PC-3 (cell line): Measurements from ENCODE around the gene NECAB2. TPM values are rescaled to one million over a fixed set of nuclear protein-coding genes. Genes with fewer than 3 reads are reported as not detected.

ENCODE experiments used
- ATAC-seq: fragments of 200-7000 bp; cut with Tn5 transposase; 2 replicates; pipeline ENCODE4 v1.9.1; 2020; ENCODE audit warnings: mild to moderate bottlenecking, moderate library complexity
- BruUV-seq: library from RNA; stranded (reverse); fragments of 400-500 nt; replicated peaks from 2 replicates; lab custom pipeline; 2021; lab: Mats Ljungman, UMichigan
- CTCF ChIA-PET: fragments of 300-600 bp; sonication (Branson Sonifier 250); formaldehyde crosslinking; loops from one replicate; lab custom pipeline; 2022; ENCODE audit warnings: antibody characterized with exemption; lab: Charles Lee
- POLR2A ChIA-PET: fragments of 300-600 bp; sonication (Branson Sonifier 250); formaldehyde crosslinking; loops from one replicate; lab custom pipeline; 2022; ENCODE audit warnings: antibody characterized with exemption; ENCODE audit not compliant: unreplicated experiment; lab: Charles Lee
- DNase-seq: peaks from one replicate; pipeline ENCODE4 v3.0.0-alpha.2; 2015
- H2AFZ ChIP-seq: fragments of 300-600 bp; sonication (generic); 2 replicates; pipeline ENCODE4 v1.6.0; 2016; ENCODE audit warnings: antibody characterized with exemption, low read length
- H3F3A ChIP-seq: fragments of 300-600 bp; sonication (generic); one replicate; pipeline ENCODE4 v1.6.0; 2017; ENCODE audit warnings: antibody characterized with exemption, low read length, control low read depth, mild to moderate bottlenecking; ENCODE audit not compliant: unreplicated experiment
- H3K27ac ChIP-seq: fragments of 300-600 bp; sonication (generic); 2 replicates; pipeline ENCODE4 v1.5.1; 2016; ENCODE audit warnings: mild to moderate bottlenecking, low read length
- H3K27me3 ChIP-seq: fragments of 300-600 bp; sonication (generic); 2 replicates; pipeline ENCODE4 v1.6.1; 2016; ENCODE audit warnings: low read length, mixed read lengths
- H3K36me3 ChIP-seq: fragments of 300-600 bp; sonication (generic); 2 replicates; pipeline ENCODE4 v1.6.1; 2016; ENCODE audit warnings: low read depth, mixed run types, low read length, mixed read lengths
- H3K4me1 ChIP-seq: fragments of 300-600 bp; sonication (generic); 2 replicates; pipeline ENCODE4 v1.5.1; 2016; ENCODE audit warnings: low read length; ENCODE audit not compliant: insufficient read depth
- H3K4me2 ChIP-seq: fragments of 300-600 bp; sonication (generic); 2 replicates; pipeline ENCODE4 v1.6.0; 2016; ENCODE audit warnings: low read length
- H3K4me3 ChIP-seq: fragments of 300-600 bp; sonication (generic); 2 replicates; pipeline ENCODE4 v1.5.1; 2016; ENCODE audit warnings: mild to moderate bottlenecking, low read length, mixed read lengths
- H3K79me2 ChIP-seq: fragments of 300-600 bp; sonication (generic); 2 replicates; pipeline ENCODE4 v1.6.1; 2017; ENCODE audit warnings: low read length, mixed read lengths
- H3K9ac ChIP-seq: fragments of 300-600 bp; sonication (generic); 2 replicates; pipeline ENCODE4 v1.6.0; 2016; ENCODE audit warnings: mild to moderate bottlenecking, low read length
- H3K9me2 ChIP-seq: fragments of 300-600 bp; sonication (generic); replicated peaks from 2 replicates; pipeline ENCODE4 v1.6.1; 2016; ENCODE audit warnings: mixed run types, low read length, mixed read lengths
- H3K9me3 ChIP-seq: fragments of 300-600 bp; sonication (generic); 2 replicates; pipeline ENCODE4 v1.6.1; 2016; ENCODE audit warnings: low read length, mixed read lengths
- H4K20me1 ChIP-seq: fragments of 300-600 bp; sonication (generic); 2 replicates; pipeline ENCODE4 v1.6.1; 2016; ENCODE audit warnings: low read length, mixed read lengths
- EZH2 ChIP-seq: fragments of 300-600 bp; sonication (generic); IDR thresholded peaks from one replicate; pipeline ENCODE4 v1.6.1; 2017; ENCODE audit warnings: antibody characterized with exemption, mild to moderate bottlenecking, low read length; ENCODE audit not compliant: unreplicated experiment
- EZH2phosphoT487 ChIP-seq: fragments of 300-600 bp; sonication (generic); IDR thresholded peaks from 2 replicates; pipeline ENCODE4 v1.6.1; 2018; ENCODE audit warnings: mild to moderate bottlenecking, antibody characterized with exemption, low read length, borderline replicate concordance
- intact Hi-C: fragments of 100-400 bp; cut with micrococcal nuclease; formaldehyde crosslinking; loops from 2 replicates; pipeline ENCODE4 v1.9.0; 2023
- total RNA-seq: library from RNA; depleted of rRNA; stranded (reverse); fragments of >200 nt; gene quantifications from 2 replicates; pipeline ENCODE4 v1.2.3, GENCODE V29; 2014
- TF ChIP-seq, protein P1 (sequence below): fragments of 300-600 bp; sonication (generic); conservative IDR thresholded peaks from 2 replicates; pipeline ENCODE4 v1.5.1; 2017; ENCODE audit warnings: antibody characterized with exemption, low read depth, mild to moderate bottlenecking, low read length

The NECAB2 gene
- total RNA-seq, 1 experiment from 2014 or later, result 0.22 TPM

DNA sequence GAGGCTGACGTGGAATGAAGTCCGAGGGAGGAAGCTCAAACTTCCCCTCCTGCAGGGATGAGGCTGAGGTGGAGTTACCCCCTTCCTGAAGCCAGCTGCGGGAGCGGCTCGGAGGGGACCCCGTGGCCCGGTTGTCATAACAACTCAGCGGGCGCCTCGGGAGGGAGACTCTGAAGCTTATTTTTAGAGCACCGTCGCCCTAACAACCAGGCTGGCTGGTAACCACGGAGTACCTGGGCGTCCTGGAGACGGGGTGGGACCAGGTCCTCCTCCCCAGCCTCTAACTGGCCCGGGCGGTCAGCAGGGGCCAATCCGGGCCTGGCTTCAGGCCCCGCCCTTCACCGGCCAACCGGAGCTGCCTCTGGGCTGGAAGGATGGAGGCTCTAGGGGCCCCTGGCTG, 27.7 kb downstream of the NECAB2 start:
- no peak overlapping the region for H3K27ac ChIP-seq
- no TSS peak for BruUV-seq

DNA sequence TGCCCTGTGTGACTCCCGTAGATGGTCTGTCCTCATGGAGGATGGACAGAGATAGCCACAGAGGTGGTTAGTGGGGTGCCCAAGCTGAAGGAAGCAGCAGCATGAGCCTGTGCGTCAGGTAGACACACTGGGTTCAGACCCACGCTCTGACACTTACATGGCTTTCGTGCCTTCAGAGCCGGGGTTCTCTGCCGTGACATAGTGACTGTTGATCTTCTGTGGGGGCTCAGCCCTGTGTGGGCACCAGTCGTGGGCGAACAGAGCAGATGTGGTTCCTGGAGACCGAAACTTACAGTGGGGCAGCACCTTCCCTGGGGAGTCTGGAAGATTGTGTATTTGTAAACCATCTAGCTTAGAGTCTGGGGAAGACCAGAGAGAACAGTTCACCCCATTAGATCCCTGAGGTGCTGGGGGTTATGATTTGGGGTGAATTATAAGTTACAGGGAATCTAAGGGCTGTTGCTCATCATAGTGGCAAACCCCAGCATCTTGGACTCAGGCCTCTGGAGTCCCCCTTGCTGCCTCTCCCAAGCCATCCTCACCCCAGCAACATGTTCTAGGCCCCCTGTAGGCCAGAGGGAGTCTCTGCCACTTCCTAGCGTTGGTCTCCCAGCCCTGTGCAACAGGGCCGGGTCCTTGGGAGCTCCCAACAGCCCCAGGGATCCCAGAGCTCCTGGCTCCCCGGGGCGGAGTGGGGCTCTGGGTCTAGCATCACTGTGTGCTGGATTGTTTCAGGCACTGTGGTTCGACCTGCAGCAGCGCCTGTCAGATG, 28.6 kb downstream of the NECAB2 start:
- Histone ChIP-seq H3K79me2 (no peaks in the 10 kb centered on the region), H4K20me1 (no peaks in the 10 kb centered on the region), H3K27ac (no peak overlapping the region), H3K9me3 (no peaks in the 10 kb centered on the region), H3K36me3 (no peaks in the 10 kb centered on the region), H2AFZ (no peak overlapping the region), H3F3A (no peaks in the 10 kb centered on the region), H3K4me3 (no peak overlapping the region), H3K4me2 (no peak overlapping the region), H3K9me2 (no peaks in the 10 kb centered on the region), H3K27me3 (no peaks in the 10 kb centered on the region), H3K4me1 (no peaks in the 10 kb centered on the region; the same call in 1 of the 2 replicates), H3K9ac (no peak overlapping the region)
- no TSS peak for BruUV-seq
- CTCF ChIA-PET, result no interaction called here
- no peak for TF ChIP-seq EZH2phosphoT487
- no peak for TF ChIP-seq EZH2
- ATAC-seq (no peak), DNase-seq (no peak)
- intact Hi-C loops, result no loop called here
- POLR2A ChIA-PET, result no interaction called here

More for the DNA sequence above, 27.7 kb downstream of the NECAB2 start:
- POLR2A ChIA-PET, result no interaction called here
- no peak for ATAC-seq
- no peaks in the 10 kb centered on the region; the same call in 1 of the 2 replicates for H3K4me1 ChIP-seq
- no peak overlapping the region for H2AFZ ChIP-seq
- H3K79me2 ChIP-seq, result no peaks in the 10 kb centered on the region
- no peaks in the 10 kb centered on the region for H3K9me3 ChIP-seq
- TF ChIP-seq, protein P1, sequence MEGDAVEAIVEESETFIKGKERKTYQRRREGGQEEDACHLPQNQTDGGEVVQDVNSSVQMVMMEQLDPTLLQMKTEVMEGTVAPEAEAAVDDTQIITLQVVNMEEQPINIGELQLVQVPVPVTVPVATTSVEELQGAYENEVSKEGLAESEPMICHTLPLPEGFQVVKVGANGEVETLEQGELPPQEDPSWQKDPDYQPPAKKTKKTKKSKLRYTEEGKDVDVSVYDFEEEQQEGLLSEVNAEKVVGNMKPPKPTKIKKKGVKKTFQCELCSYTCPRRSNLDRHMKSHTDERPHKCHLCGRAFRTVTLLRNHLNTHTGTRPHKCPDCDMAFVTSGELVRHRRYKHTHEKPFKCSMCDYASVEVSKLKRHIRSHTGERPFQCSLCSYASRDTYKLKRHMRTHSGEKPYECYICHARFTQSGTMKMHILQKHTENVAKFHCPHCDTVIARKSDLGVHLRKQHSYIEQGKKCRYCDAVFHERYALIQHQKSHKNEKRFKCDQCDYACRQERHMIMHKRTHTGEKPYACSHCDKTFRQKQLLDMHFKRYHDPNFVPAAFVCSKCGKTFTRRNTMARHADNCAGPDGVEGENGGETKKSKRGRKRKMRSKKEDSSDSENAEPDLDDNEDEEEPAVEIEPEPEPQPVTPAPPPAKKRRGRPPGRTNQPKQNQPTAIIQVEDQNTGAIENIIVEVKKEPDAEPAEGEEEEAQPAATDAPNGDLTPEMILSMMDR, result no peak
- TF ChIP-seq EZH2 (no peak), EZH2phosphoT487 (no peak)
- H3K4me3 ChIP-seq, result no peak overlapping the region
- no peaks in the 10 kb centered on the region for H3F3A ChIP-seq
- CTCF ChIA-PET, result no interaction called here
- no peaks in the 10 kb centered on the region for H3K36me3 ChIP-seq
- no peak for DNase-seq
- no peaks in the 10 kb centered on the region for H3K27me3 ChIP-seq
- H4K20me1 ChIP-seq, result no peaks in the 10 kb centered on the region
- no peaks in the 10 kb centered on the region for H3K9me2 ChIP-seq
- no peak overlapping the region for H3K4me2 ChIP-seq
- intact Hi-C loops, result no loop called here
- no peak overlapping the region for H3K9ac ChIP-seq

DNA sequence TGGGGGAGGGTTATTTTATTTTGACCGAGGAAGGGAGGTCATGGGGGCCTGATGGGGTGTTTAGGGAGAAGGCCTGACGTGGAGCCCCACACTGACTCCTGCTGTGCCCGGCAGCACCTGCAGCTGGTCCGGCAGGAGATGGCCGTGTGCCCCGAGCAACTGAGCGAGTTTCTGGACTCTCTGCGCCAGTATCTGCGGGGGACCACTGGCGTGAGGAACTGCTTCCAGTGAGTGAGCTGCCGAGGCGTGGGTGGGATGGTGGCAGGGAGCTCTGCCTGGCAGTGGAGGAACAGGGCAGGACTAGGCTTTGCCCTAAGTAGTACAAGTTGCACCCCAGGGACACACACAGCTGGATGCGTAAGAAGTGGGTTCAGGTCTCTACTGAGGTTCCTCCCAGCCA, 30.0 kb downstream of the NECAB2 start:
- H3K4me3 ChIP-seq, result no peak overlapping the region
- no peak for ATAC-seq
- H3K36me3 ChIP-seq, result no peaks in the 10 kb centered on the region
- no TSS peak for BruUV-seq
- H3K4me2 ChIP-seq, result no peak overlapping the region
- no peak overlapping the region for H3K27ac ChIP-seq
- ChIA-PET POLR2A (no interaction called here), CTCF (no interaction called here)
- DNase-seq, result no peak
- no peak overlapping the region for H3K9ac ChIP-seq
- H4K20me1 ChIP-seq, result no peaks in the 10 kb centered on the region
- TF ChIP-seq EZH2phosphoT487, result no peak
- TF ChIP-seq, protein P1, result no peak
- no peak for TF ChIP-seq EZH2
- H3K9me2 ChIP-seq, result no peaks in the 10 kb centered on the region
- intact Hi-C loops, result no loop called here
- H3K4me1 ChIP-seq, result no peaks in the 10 kb centered on the region; the same call in 1 of the 2 replicates
- H3F3A ChIP-seq, result no peaks in the 10 kb centered on the region
- H3K79me2 ChIP-seq, result no peaks in the 10 kb centered on the region
- H2AFZ ChIP-seq, result no peak overlapping the region
- no peaks in the 10 kb centered on the region for H3K27me3 ChIP-seq
- H3K9me3 ChIP-seq, result no peaks in the 10 kb centered on the region
